Measurements from ENCODE around the gene JAZF1. TPM values are rescaled to one million over a fixed set of nuclear protein-coding genes. Genes with fewer than 3 reads are reported as not detected.

JAZF1 gene
- total RNA-seq, 1 experiment from 2014 or later = 9.1 TPM

GRCh38 chr7:27899601-27900000 is 281.0 kb downstream of the JAZF1 start:
- WGBS (ENCODE audit: extremely low coverage, insufficient read length, low lambda C conversion rate) = no CpG with 5 or more reads among the region's 2 CpGs
- Histone ChIP-seq H3K56ac (ENCODE audit: insufficient read length, low read depth, low read length) (no peak overlapping the region), H3K79me2 (ENCODE audit: insufficient read depth, low read length) (0 out of 2 replicates have a peak, but pooled peaks cover 2% of the 10 kb centered on the region), H2BK5ac (ENCODE audit: insufficient read length, low read length) (no peak overlapping the region), H3K23ac (ENCODE audit: insufficient read length, low read depth, low read length) (no peak overlapping the region), H3K4me1 (ENCODE audit: insufficient read depth, low read length) (peaks cover 3% of the 10 kb centered on the region; the same call in 1 of the 2 replicates), H3T11ph (ENCODE audit: low read length) (no peak overlapping the region), H2AFZ (ENCODE audit: low read length) (no peak overlapping the region), H3K23me2 (ENCODE audit: insufficient read length, low read depth, low read length, poor library complexity, severe bottlenecking) (no peaks in the 10 kb centered on the region), H2AK5ac (ENCODE audit: insufficient read length, low read length) (no peak overlapping the region), H2BK12ac (ENCODE audit: insufficient read length, low read depth, low read length) (no peak overlapping the region), H4K20me1 (ENCODE audit: control insufficient read depth, insufficient read depth, insufficient read length) (no peaks in the 10 kb centered on the region), H3K14ac (ENCODE audit: insufficient read depth, low read length) (no peak overlapping the region), H3K9ac (ENCODE audit: extremely low read depth, insufficient read length, low read length) (no peak overlapping the region), H4K91ac (ENCODE audit: insufficient read length, low read depth, low read length) (no peak overlapping the region), H3K4ac (ENCODE audit: low read depth, low read length) (no peak overlapping the region), H3K9me3 (ENCODE audit: control insufficient read depth, low read depth, low read length) (no peaks in the 10 kb centered on the region), H2BK15ac (ENCODE audit: low read depth, low read length) (no peak overlapping the region), H2BK120ac (ENCODE audit: low read depth, low read length, poor library complexity, severe bottlenecking) (no peak overlapping the region), H3K79me1 (ENCODE audit: insufficient read depth, low read depth, low read length, poor library complexity, severe bottlenecking) (no peaks in the 10 kb centered on the region), H4K5ac (ENCODE audit: insufficient read length, low read depth, low read length) (no peak overlapping the region), H3K27me3 (ENCODE audit: insufficient read depth, low read length) (no peaks in the 10 kb centered on the region), H2BK20ac (ENCODE audit: low read depth, low read length, poor library complexity, severe bottlenecking) (no peak overlapping the region), H3K18ac (ENCODE audit: insufficient read length, low read depth, low read length) (no peak overlapping the region), H3K27ac (ENCODE audit: insufficient read length, low read depth, low read length) (no peak overlapping the region), H4K8ac (replicated peaks; ENCODE audit: insufficient read length, low read depth, low read length) (no peak overlapping the region), H3K4me2 (ENCODE audit: insufficient read depth, insufficient read length, low read length) (no peak overlapping the region)
- H3K27me3 Mint-ChIP-seq (ENCODE audit: low read depth) = no peaks in the 10 kb centered on the region
- H3K4me3 Mint-ChIP-seq = no peak overlapping the region
- H3K4me1 Mint-ChIP-seq = peaks cover 29 to 30% of the 10 kb centered on the region in 2 experiments
- no peak for DNase-seq
- no peaks in the 10 kb centered on the region for H3K9me3 Mint-ChIP-seq
- TF ChIP-seq CTCF (conservative IDR thresholded peaks at IDR 0.05) = no peak
- H3K27ac Mint-ChIP-seq = no peak overlapping the region
- no peaks in the 10 kb centered on the region for H3K36me3 Mint-ChIP-seq (ENCODE audit: insufficient read depth in 1 of 3, low read depth in 3 of 3)
